DMS114 treated with DMSO at 0.1 percent for 48 hours (cell line): ENCODE data around the gene ZC3H8.
"Not testable (repeated sequence)": the region's sequence is repeated elsewhere in the genome, so short reads cannot be mapped to it uniquely, and the experiment has no call there.

Experiments
- DNase-seq: peaks from one replicate; lab custom pipeline; 2025; ENCODE audit not compliant: unreplicated experiment; lab: John Stamatoyannopoulos, UW

Gene ZC3H8

DNA sequence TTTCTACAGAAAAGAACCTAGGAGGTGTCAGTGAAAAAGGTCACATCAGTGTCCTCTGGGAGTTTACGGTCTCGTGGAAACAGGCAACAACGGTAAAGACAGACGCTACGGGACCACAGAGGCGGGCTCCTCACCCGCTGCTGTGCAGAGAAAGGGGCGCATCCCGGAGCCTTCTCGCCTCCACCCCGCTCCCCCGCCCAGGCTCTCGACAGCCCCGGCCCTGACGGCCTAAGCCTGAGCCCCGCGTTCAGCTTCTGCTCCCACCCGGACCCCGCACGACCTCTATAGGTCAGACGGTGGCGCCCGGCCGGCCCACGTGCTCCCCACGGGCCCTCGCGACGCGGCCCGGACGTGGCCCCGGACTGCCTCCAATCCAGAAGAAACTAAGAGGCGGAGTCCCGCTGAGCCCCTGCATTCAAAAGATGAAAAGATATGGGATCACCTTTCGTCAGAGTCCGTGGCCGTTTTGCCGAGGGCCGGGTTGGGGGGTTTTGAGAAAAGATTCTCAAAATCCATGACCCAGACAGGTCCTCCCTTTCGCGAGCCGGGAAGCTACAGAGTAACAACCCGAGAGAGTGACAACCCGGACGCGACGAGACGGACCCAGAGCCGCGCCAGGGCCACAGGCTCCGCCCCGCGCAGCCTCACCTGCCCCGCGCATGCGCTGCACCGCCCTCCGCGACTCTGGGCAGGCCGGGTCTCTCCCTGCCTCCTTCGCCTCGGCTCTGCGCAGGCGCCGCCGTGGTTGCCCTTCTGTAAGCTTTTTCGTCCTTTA lies at the start of gene ZC3H8:
Gene ZC3H8 (minus strand): TSS at position 577 of the 775 bp plus-strand sequence. CDS start 61 bp downstream, at position 516.
- DNase-seq: peak; percentile 62

GRCh38 chr2:112304298-112304941 lies 49.6 kb upstream of the ZC3H8 start:
- DNase-seq: no peak

DNA sequence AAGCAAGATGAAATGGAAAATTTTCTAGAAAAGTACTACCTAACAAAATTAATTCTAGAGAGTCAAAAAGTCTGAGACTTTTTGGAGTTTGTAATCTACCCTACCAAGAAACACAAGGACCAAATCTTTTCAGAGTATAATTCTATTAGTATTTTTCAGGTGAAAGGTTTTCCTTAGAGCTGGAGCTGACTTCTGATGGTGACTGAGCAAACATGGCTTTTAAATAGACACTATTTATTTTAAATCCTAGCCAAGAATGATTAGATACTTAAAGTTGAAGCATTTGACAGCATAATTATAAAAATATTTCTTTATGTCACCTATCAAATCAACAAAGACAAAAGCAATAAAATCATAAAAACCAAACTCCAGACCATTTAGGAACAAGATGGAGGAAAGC lies 47.1 kb upstream of the ZC3H8 start:
- DNase-seq: no peak

GRCh38 chr2:112301171-112301584 lies 46.3 kb upstream of the ZC3H8 start:
- no peak for DNase-seq

- DNase-seq: no peak
Measured at GRCh38 chr2:112296407-112296806, 41.6 kb upstream of the ZC3H8 start.

DNA sequence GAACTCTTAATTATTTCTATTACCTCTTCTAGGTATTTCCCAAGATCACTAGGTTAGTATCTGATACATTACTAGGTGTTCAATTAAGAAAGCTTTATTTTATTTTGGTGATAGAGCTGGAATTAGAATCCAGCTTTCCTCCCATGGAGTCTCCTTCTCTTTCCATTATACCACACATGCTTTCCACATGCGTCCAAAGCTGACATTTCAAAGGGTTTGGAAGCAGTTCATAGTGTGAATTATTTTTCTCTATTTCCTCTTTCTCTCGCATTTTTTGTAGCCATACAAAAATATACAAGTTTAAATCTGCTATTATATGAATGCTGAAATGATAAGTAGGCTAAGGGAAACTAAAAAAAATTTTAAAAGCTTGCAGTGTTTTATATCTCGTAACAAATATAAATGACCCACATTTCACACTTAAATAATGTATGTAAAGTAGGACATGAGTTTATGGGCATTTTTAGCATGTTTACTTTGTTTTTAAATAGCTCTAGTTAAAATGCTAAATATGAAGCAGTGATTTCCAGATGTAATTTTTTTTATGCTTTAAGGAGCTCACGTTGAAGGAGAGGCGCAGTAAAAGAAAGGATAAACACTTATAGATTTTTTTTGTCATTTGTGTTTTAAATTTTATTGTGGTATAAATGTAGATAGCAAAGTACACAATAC lies 40.7 kb upstream of the ZC3H8 start:
- no peak for DNase-seq

GRCh38 chr2:112293636-112294401 lies 39.0 kb upstream of the ZC3H8 start:
- no peak for DNase-seq

DNA sequence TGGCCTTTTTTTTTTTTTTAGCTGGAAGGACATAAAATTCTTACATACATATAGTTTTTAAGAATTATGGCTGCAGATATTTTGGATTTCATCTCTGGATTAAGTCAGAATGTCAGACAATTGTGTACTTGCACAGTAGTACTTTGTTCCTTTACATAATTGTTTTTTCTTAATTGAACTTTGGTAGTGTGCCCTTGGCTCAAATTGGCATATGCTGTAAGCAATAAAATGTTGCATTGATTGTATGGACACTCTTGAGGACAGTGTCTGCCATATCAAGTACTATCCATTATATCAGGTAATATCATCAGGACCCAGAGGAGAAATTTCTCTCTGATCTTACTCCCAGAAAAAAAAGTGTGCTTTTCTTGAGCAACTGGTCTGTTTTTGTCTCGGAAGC lies 35.8 kb upstream of the ZC3H8 start:
- no peak for DNase-seq

GRCh38 chr2:112290088-112290487 lies 35.2 kb upstream of the ZC3H8 start:
- DNase-seq: no peak

DNA sequence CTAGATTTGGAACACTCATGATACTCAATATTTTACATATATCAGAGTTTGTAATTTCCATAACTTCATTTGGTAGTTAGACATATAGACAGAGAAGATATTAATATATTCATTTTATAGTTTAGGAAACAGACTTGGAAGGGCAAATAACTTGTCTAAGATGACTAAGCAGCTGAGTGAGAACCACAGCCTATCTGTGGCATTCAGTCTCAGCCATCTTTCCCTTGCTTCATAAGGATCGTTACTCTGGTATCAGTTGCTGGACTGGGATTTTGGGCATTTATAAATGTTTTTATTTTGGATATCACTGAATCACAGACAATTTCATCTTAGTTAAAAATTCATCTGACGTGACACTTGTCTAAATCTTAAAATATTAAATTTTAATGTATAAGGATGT lies 28.7 kb upstream of the ZC3H8 start:
- not testable (repeated sequence) for DNase-seq

DNA sequence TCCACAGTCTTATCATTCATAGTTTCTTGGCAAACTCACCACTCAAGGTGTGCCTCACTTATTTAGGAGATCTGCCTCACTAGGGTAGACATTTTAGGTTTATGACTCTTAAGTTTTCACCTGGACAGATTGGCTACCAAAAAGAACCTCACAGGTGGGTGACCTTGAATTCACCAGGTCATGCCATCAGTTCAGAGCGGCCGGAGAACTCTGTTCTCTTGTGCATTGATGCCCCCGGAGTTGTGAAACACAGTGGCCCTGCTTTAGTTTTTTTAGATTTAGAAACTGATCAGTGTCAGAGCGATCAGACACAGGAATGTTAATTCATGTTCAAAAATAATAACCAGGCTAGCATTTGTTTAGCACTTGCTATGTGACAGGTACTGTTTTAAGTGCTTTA lies 27.2 kb upstream of the ZC3H8 start:
- DNase-seq: not testable (repeated sequence)

DNA sequence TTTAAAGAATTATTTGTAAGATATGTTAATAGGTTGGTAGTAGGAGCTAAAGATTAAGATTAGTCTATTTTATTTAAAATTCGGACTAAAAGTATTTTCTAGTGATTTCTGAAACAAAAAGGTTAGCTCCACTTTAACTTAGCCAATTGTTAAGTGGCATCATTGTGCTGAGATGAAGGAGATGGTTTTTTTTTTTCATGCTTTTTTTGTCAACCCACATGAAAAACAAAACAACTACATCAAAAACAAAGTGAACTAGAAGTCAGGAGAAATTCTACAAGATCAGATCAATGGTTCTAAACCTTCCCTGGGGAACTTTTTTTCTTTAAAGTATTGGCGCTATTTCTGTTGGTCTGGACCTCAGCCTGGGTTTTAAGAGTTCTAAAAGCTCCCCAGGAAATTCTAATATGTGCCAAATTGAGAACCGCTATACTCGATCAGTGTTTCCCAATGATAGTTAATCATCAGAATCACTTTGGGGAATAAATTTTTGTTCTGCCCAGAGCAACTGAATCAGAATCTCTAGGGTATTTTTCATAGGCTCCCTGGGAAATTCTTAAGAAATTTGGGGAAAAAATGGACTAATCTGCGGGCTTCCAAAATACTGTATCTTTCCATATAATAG lies 22.9 kb upstream of the ZC3H8 start:
- no peak for DNase-seq

DNA sequence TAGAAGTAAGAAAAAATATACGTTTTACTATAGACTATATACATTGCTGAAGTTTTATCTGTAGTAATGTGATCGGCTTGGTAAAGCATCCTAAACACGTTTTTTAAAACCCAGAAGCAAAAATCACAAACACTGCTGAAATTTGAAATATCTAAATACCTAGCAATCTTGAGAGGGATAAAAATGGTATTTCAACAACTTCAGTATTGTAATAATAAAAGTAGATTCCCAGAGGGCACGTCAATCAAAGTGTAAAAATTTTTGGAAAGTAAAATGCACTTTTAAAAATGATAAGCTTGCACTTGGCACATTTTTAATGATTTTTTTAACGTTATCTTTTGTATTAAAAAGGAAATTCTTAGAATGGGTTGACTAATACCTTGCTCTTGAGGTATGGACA lies 22.1 kb upstream of the ZC3H8 start:
- DNase-seq: no peak

- DNase-seq: peak; percentile 43
Measured at GRCh38 chr2:112275887-112276773, 21.3 kb upstream of the ZC3H8 start.

GRCh38 chr2:112275311-112275886 lies 20.6 kb upstream of the ZC3H8 start, which contains the start of gene ZC3H6:
ZC3H6 (plus strand) TSS chr2:112275597; CDS start chr2:112275995, 398 bp downstream.
- DNase-seq: peak; percentile 77

DNA sequence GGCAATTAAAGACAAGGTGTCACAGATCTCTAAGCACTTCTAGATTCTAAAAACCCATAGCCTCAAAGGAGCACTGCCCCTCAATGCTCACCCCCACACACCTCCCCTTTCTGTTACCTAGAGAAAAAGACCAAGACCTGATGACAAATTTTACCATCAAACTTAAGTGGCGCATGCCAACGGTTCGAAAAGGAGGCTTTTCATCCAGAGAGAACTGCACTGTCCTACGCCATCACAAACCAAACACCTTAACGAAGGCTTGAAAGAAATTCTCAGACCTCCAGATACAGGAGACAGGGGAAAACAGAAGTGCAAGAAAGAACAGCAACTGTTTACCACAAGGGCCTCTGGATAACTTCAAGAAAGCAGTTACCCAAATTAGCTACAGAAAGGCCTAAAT lies 18.5 kb upstream of the ZC3H8 start:
- no peak for DNase-seq

GRCh38 chr2:112272669-112273068 lies 17.8 kb upstream of the ZC3H8 start:
- no peak for DNase-seq

DNA sequence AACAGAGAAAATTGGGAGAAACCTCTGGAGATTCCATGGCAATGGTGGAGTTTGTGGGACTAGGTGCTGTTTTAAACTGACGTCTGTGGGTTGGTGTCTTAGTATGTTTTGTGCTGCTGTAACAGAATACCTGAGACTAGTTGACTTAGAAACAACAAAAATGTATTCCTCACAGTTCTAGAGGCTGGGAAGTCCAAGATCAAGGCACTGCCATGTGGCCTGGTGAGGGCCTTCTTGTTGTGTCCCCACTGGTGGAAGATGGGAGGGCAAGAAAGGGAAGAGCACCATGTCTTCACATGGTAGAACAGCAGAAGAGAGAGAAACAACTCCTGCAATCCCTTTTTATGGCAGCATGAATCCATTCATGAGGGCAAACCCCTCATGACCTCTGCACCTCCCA lies 13.7 kb upstream of the ZC3H8 start:
- DNase-seq: no peak

DNA sequence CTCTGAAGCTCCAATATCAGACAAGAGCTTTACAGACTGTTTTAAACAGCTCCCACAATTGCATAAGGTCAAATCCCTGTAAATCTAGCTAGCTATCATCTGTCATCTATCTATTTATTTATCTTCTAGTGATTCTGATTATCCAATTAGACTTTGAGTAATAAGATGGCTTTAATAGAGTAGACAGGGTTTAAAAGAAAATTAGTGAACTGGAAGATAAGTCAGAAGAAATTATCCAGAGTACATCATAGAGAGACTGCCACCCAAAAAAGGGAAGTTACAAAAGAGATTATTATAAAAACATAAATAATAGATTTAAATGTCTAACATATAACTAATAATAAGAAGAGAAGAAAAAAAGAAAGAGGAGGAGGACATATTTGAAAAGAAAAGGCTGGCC lies 8.0 kb upstream of the ZC3H8 start:
- no peak for DNase-seq

- no peak for DNase-seq
Measured at GRCh38 chr2:112260295-112260625, 5.4 kb upstream of the ZC3H8 start.
